ENCODE results near the gene SHFL.

SHFL gene

DNA sequence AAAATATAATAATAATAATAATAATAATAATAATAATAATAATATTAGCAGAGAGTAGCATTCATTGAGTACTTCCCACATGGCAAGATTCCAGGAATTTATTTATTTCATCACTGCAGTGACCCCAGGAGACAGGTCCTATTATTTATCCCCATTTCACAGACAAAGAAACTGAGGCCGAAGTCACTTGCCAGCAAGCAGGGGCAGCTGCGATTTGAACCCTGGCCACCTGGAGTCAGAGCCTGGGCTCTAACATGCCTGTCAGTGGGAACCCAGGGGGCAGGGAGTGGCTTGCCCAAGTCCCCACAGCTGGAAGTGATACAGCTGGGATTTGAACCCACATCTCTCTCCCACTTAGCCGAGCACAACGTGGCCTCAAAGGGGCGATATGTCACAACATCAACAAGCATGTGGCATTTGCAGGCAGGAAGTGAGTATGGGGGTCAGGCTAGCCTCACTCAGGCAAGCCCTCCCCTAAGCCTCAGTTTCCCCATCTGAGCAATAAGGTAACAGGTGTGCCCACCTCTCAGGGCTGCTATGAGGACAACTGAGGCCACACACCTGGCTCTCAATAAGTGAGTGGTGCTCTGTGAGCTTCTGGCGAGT lies 2.9 kb downstream of the SHFL start:
- no peak for DNase-seq

- DNase-seq = no peak
Observed at GRCh38 chr19:10089801-10090375, 3.8 kb downstream of the SHFL start.

- DNase-seq = no peak
Observed at GRCh38 chr19:10091370-10091687, 5.2 kb downstream of the SHFL start.

DNA sequence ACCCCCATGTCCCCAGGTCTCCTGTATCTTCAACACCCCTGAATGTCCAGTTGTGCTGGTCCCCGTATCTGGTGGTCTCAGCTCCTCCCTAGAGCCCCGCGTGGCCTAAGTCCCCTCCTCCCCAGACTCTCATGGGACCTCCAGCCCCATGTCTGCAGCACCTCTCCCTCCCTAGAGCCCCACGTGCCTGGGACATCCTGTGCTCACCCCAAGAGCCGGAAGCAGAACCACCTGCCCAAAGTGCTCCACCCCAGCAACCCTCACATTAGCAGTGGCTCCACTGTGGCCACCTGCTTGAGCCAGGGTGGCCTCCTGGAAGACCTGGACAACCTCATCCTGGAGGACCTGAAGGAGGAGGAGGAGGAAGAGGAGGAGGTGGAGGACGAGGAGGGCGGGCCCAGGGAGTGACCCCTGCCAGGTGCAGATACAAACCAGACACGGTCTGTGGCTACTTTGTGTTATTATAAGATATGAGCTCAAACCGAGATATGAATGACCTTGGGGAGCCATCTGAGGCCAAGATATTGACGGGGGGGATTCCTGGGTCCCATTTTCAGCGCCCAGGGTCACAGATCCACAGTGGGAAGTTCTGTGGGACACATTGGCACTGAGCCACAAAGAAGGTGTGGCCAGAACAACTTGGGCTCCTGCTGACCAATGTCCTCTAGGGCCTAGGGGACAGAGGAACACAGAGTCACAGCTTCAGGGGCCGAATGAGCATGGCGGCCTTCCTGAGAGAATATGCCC lies 6.0 kb downstream of the SHFL start:
- DNase-seq = peak; percentile 71

GRCh38 chr19:10092648-10093294 lies 6.7 kb downstream of the SHFL start:
- no peak for DNase-seq

DNA sequence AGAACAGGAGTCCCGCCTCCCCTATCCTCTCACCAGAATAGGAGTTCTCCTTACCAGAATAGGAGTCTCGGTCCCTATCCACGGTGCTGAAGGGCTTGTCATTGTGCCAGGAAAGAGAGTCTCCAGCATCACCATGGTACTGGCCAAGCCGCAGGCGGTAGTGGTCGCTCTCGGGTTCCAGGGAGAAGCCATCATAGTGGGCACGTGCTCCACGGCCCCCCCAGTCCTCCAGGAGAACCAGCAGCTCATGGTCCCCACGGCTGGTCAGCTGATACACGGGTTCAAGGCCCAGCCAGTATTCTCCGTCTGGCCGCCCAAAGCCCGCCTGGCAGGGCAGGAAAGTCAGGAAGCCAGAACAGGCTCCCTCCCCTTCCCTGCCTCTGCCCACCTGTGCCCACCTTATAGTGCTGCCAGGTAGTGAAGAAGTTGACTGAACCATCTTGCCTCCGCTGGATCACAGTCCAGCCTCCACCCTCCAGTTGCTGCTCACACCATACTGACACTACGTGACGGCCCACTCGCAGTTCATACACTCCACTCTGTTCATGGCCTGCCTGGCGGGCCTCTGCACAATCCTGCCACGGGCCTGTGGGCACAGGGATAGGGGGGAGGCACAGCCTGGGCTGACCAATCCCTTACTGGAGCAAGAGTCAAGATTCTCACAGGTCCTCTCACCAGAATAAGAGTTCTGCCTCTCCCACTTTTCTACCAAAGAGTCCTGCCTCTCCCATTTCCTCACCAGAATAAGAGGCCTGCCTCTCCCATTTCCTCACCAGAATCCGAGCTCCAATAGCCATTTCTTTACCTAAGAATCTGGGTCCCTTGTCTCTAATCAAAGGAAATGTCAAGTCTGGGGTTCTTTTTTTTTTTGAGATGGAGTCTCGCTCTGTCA lies 7.4 kb downstream of the SHFL start:
- DNase-seq = peak; percentile 54

- DNase-seq = no peak
Observed at GRCh38 chr19:10095622-10095947, 9.5 kb downstream of the SHFL start.

GRCh38 chr19:10095948-10096614 lies 10.0 kb downstream of the SHFL start:
- peak; percentile 91 for DNase-seq

DNA sequence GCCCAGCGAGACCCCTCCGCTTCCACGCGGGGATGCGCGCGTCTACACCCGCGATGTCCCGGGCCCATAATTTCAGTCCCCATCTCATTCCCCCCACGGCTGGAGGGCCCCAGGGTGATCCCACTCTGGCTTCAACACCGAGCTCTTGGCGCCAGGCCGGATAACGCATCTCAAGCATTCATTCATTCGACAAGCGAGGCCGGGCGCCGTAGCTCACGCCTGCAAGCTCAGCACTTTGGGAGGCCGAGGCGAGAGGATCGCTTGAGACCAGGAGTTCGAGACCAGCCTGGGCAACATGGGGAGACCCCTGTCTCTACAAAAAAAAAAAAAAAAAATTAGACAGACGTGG lies 10.5 kb downstream of the SHFL start:
- peak; percentile 38 for DNase-seq

DNA sequence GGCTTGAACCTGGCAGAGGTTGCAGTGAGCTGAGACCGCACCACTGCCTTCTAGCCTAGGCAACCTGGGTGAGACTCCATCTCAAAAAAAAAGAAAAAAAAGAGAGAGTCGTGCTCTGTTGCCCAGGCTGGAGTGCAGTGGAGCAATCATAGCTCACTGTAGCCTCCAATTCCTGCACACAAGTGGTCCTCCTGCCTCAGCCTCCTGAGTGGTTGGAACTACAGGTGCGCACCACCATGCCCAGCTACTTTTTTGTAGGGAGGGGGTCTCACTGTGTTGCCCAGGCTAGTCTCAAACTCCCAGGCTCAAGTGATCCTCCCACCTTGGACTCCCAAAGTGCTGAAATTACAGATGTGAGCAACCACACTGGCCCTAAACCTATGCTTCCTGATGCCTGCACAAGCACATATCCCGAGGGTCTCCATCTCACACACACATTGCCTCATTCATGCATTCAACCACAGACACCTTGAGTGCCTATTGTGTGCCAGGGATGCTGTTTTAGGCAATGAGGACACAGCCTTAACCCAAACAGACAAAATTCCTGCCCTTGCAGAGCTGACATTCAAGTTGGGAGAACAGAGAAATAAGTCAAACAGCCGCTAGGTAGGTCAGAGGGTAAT lies 14.2 kb downstream of the SHFL start:
- no peak for DNase-seq

DNA sequence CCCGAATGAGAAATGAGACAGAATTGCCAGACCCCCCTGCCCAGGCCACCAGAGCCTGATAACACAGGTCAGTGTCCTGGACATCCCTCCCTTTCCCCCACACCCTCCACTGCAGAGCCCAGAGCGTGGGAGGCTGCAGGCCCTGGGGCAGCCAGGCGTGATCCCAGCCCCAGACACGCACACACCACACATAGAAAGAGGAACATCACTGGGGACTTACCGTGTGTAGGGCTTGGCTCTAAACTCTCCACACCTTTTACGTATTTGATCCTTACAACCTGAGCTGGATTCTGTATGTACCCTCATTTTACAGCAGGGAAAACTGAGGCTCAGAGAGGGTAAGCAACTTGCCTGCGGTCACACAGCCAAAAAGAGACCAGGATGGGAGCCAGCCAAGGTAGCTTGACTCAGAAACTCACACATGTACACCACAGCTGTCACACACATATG lies 16.7 kb downstream of the SHFL start:
- peak; percentile 34 for DNase-seq

GRCh38 chr19:10104130-10104513 lies 18.0 kb downstream of the SHFL start:
- no peak for DNase-seq

- DNase-seq = peak; percentile 82
Observed at GRCh38 chr19:10104665-10105508, 18.8 kb downstream of the SHFL start.

DNA sequence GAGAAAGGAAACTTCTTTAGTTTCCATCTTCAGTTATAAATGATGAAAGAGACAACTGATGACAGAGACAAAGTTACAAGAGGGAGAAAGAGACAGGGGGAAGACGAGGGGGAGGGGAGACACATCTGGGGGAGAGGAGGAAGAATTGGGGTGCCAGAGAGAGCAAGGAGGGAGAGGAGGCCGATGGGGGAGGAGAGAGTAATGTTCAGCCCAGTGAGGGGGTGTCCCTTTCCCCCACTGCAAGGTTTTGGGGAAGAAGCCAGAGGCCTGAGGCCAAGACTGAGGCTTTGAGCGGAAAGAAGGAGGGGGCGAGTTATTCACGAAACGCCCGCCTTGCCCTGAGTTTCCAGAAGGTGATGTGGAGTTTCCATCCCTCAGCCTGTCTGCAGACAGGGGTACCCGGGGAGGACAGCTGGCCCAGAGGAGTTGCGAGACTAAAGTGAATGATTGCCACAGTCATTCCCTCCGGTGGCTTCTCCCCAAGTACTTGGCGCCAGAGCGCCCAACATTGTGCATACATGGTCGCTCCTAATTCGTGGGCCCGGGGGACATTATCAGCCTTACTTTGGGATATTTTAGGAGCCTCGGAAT lies 19.5 kb downstream of the SHFL start:
- peak; percentile 40 for DNase-seq

DNA sequence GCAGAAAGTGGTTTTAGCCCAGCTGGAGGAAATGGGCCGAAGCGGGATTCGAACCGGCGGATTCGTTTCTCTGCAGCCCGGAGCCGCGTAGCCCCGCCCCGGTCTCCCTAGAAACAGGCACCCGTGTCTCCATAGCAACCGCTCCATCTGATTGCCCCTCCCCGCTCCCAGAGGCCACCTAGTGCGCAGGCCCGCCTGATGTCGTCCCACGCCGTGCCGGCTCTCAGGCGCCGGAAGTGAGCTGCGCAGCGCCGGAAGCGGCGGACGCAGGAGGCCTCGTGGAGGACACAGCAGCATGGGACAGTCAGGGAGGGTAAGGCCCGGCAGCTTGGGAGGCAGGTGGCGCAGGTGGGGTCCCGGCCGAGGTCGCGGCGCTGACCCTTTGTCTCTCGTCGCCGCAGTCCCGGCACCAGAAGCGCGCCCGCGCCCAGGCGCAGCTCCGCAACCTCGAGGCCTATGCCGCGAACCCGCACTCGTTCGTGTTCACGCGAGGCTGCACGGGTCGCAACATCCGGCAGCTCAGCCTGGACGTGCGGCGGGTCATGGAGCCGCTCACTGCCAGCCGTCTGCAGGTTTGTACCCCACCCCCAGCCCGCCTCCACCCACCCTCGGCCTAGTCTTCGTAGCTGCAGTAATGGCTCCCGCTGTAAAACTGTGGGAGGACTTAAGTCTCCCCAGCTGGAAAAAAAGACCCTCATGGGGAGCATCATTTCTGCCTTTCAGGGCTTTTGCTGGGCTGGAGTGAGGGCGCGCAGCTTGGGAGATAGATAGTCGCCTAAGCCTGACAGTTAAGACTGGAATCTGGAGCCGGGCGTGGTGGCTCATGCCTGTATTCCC lies 20.2 kb downstream of the SHFL start, which contains the start of gene PPAN:
Gene PPAN, plus strand, starts transcription at position 263 of the 837 bp plus-strand sequence. Its CDS starts 33 bp downstream, at position 296.
- DNase-seq = peak; percentile 100

DNA sequence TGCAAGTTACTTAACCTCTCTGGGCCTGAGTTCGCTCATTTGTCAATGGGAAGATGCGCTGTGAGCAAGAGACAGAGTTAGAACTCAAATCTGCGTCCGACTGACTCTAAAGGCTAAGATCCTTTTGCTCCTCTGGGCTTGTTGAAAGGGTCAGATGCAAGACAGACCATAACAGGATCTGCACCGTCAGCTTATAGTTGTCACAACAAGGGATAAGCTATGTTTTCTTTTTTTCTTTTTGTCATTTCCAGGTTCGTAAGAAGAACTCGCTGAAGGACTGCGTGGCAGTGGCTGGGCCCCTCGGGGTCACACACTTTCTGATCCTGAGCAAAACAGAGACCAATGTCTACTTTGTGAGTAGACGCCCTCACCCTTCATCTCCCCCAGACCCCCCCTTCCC lies 21.1 kb downstream of the SHFL start:
- DNase-seq = no peak

GRCh38 chr19:10107817-10108367 lies 21.8 kb downstream of the SHFL start:
- no peak for DNase-seq

GRCh38 chr19:10109528-10109927 lies 23.4 kb downstream of the SHFL start:
- no peak for DNase-seq

All from hematopoietic multipotent progenitor cell treated with erythropoietin and hydrocortisone succinate and interleukin-3 and kit ligand, for 6 days (in vitro differentiated cells).